Endothelial cell of umbilical vein (primary cell): ENCODE results near the gene VDR. TPM values are rescaled to one million over a fixed set of nuclear protein-coding genes. Genes with fewer than 3 reads are reported as not detected.

Source experiments
- BruUV-seq: library from RNA; stranded (reverse); fragments of 400-500 nt; replicated peaks from 2 replicates; lab custom pipeline; 2021; lab: Mats Ljungman, UMichigan
- CTCF ChIA-PET: fragments of 300-600, 350-600 bp; sonication (Branson Sonifier 250); formaldehyde crosslinking; loops from one replicate; lab custom pipeline; 2021; ENCODE audit warnings: antibody characterized with exemption, inconsistent platforms; lab: Charles Lee
- POLR2A ChIA-PET: fragments of 300-600, 350-600 bp; sonication (Branson Sonifier 250); formaldehyde crosslinking; loops from one replicate; lab custom pipeline; 2021; ENCODE audit warnings: antibody characterized with exemption, inconsistent platforms; lab: Charles Lee
- DNase-seq: peaks from one replicate; pipeline ENCODE4 v3.0.0-alpha.2; 2011; ENCODE audit warnings: low read depth, low spot score
- FAIRE-seq: peaks from 2 replicates; lab custom pipeline; 2011; peaks lifted over from hg19 to GRCh38; lab: Jason Lieb, UNC
- H2AFZ ChIP-seq: 2 replicates; pipeline ENCODE4 v1.6.0; 2012; ENCODE audit warnings: low read depth, low read length, control low read depth, inconsistent platforms
- H3K27ac ChIP-seq: 2 replicates; pipeline ENCODE4 v1.5.1; 2011; ENCODE audit warnings: low read depth, mild to moderate bottlenecking, control low read depth, low read length, moderate library complexity; ENCODE audit not compliant: insufficient read depth
- H3K27me3 ChIP-seq, 2 experiments: 2 replicates each; pipeline versions ENCODE4 v1.6.0 to v1.6.1; 2011; ENCODE audit warnings: low read length in 2 of 2, mixed read lengths in 1 of 2; ENCODE audit not compliant: control insufficient read depth in 2 of 2, insufficient read depth in 2 of 2
- H3K36me3 ChIP-seq, 2 experiments: 2 replicates in 1 of 2; 3 replicates in 1 of 2; pipeline ENCODE4 v1.5.1; 2011; ENCODE audit warnings: low read length in 2 of 2, mild to moderate bottlenecking in 1 of 2, moderate library complexity in 1 of 2; ENCODE audit not compliant: control insufficient read depth in 2 of 2, insufficient read depth in 2 of 2; ENCODE audit errors: extremely low read depth in 1 of 2
- H3K4me1 ChIP-seq: 3 replicates; pipeline ENCODE4 v1.5.1; 2011; ENCODE audit warnings: mild to moderate bottlenecking, low read length; ENCODE audit not compliant: control insufficient read depth, insufficient read depth; ENCODE audit errors: extremely low read depth
- H3K4me2 ChIP-seq: 2 replicates; pipeline ENCODE4 v1.6.1; 2011; ENCODE audit warnings: low read length, control low read depth, mixed read lengths; ENCODE audit not compliant: insufficient read depth
- H3K4me3 ChIP-seq, 3 experiments: fragments of 200-600 bp in 1 of 3; sonication (generic), shearing (Covaris generic) in 1 of 3; replicated peaks in 1 of 3; 2 replicates each; pipeline ENCODE4 v1.5.1; 2011 to 2016; ENCODE audit warnings: control low read depth in 3 of 3, low read length in 3 of 3, mild to moderate bottlenecking in 2 of 3, inconsistent platforms in 1 of 3, low read depth in 1 of 3, moderate library complexity in 1 of 3; ENCODE audit not compliant: insufficient read depth in 1 of 3
- H3K79me2 ChIP-seq: 2 replicates; pipeline ENCODE4 v1.6.0; 2012; ENCODE audit warnings: low read length, inconsistent platforms; ENCODE audit not compliant: control insufficient read depth, insufficient read depth
- H3K9ac ChIP-seq: replicated peaks from 2 replicates; pipeline ENCODE3; 2011; ENCODE audit warnings: low read length, control low read depth; ENCODE audit not compliant: insufficient read depth; ENCODE audit errors: extremely low read depth
- H3K9me1 ChIP-seq: replicated peaks from 3 replicates; pipeline ENCODE4 v1.6.0; 2011; ENCODE audit warnings: mild to moderate bottlenecking, low read length; ENCODE audit not compliant: control insufficient read depth, insufficient read depth; ENCODE audit errors: extremely low read depth
- H3K9me3 ChIP-seq: replicated peaks from 2 replicates; pipeline ENCODE4 v1.5.1; 2012; ENCODE audit warnings: low read length, inconsistent platforms; ENCODE audit not compliant: control insufficient read depth, insufficient read depth
- H4K20me1 ChIP-seq: replicated peaks from 2 replicates; pipeline ENCODE3; 2011; ENCODE audit warnings: mild to moderate bottlenecking, low read length; ENCODE audit not compliant: control insufficient read depth, insufficient read depth; ENCODE audit errors: extremely low read depth
- EZH2 ChIP-seq: IDR thresholded peaks from 2 replicates; pipeline ENCODE4 v1.6.1; 2012; ENCODE audit warnings: borderline replicate concordance, low read depth, mild to moderate bottlenecking, moderate library complexity, low read length, inconsistent platforms; ENCODE audit not compliant: severe bottlenecking
- FOS ChIP-seq: IDR thresholded peaks from 2 replicates; pipeline ENCODE4 v1.6.1; 2011; ENCODE audit warnings: mild to moderate bottlenecking, low read length, moderate library complexity, borderline replicate concordance; ENCODE audit not compliant: insufficient read depth
- GATA2 ChIP-seq: IDR thresholded peaks from 2 replicates; pipeline ENCODE4 v1.7.0; 2011; ENCODE audit warnings: low read depth, mild to moderate bottlenecking, moderate library complexity, mixed read lengths, low read length; ENCODE audit not compliant: insufficient read length, insufficient read depth
- JUN ChIP-seq: IDR thresholded peaks from 2 replicates; pipeline ENCODE4 v1.6.1; 2011; ENCODE audit warnings: borderline replicate concordance, low read depth; ENCODE audit not compliant: insufficient read length, insufficient read depth
- MYC ChIP-seq: IDR thresholded peaks from one replicate; pipeline ENCODE4 v1.6.1; 2011; ENCODE audit warnings: mild to moderate bottlenecking, low read depth, low read length
- POLR2A ChIP-seq: IDR thresholded peaks from 2 replicates; pipeline ENCODE4 v1.6.1; 2012; ENCODE audit warnings: low read depth, mild to moderate bottlenecking, control low read depth, low read length
- POLR2AphosphoS5 ChIP-seq: IDR thresholded peaks from 2 replicates; pipeline ENCODE4 v1.6.1; 2012; ENCODE audit warnings: low read depth, mild to moderate bottlenecking, control low read depth, low read length, moderate library complexity; ENCODE audit not compliant: insufficient read depth
- dilution Hi-C: fragments of 300-500 bp; cut with MboI; formaldehyde crosslinking; loops from one replicate; pipeline ENCODE4 v1.15.0; 2019; ENCODE audit warnings: low sequenced_read_pairs; ENCODE audit not compliant: extremely low pct_ligation_motif_present
- intact Hi-C: fragments of 100-400 bp; cut with micrococcal nuclease; formaldehyde crosslinking; loops from one replicate; pipeline ENCODE4 v1.10.0; 2022
- polyA plus RNA-seq, 4 experiments: library from polyadenylated mRNA; depleted of rRNA in 3 of 4; stranded (reverse) in 3 of 4; unstranded in 1 of 4; fragments of >200 nt; gene quantifications; 2 replicates each; pipeline versions ENCODE4 v1.2.1 to v1.2.3, GENCODE V29; 2011 to 2012; ENCODE audit warnings: missing spikeins in 1 of 4
- total RNA-seq: library from RNA; stranded (reverse); gene quantifications from 2 replicates; pipeline ENCODE4 v1.2.3, GENCODE V29; 2021
- TF ChIP-seq, protein P1 (sequence below): IDR thresholded peaks from 2 replicates; pipeline ENCODE4 v1.6.1; 2011; ENCODE audit not compliant: insufficient read depth, insufficient read length
- TF ChIP-seq, protein P2 (sequence below), 2 donors: IDR thresholded peaks; 1 replicate in 1 of 2; 2 replicates in 1 of 2; pipeline ENCODE4 v1.5.1; 2011; ENCODE audit warnings: low read length in 2 of 2, mild to moderate bottlenecking in 2 of 2, moderate library complexity in 2 of 2, control low read depth in 1 of 2, inconsistent platforms in 1 of 2, low read depth in 1 of 2; ENCODE audit not compliant: insufficient read depth in 1 of 2; ENCODE audit errors: extremely low read depth in 1 of 2

Gene VDR
- total and polyA plus RNA-seq, 2 donors (not counting 3 experiments of a cell fraction or from before 2014, with no cell fraction given), result 0.73 to 0.91 TPM

DNA sequence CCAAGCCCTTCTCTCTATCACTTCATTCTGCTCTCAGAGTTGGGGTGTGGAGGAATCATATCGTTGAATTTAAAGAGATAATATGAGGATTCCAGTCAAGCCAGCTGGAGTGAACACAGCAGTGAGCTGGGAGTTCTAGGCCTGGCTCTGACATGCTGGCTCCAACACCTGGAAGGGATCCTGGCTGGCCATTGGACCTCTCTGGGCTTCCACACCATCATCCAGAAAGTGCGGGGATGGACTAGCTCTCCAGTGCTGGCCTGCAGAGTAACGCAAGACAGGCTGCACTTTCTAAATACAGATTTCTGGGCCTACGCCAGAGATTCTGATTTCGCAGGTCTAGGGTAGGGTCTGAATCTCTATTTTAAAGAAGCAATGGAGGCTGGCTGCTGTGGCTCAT is 50.3 kb downstream of the VDR start:
- no peaks in the 10 kb centered on the region for H3K4me1 ChIP-seq
- intact Hi-C loops (no loop called here), dilution Hi-C loops (no loop called here)
- ChIA-PET CTCF (interaction anchor here (1.9 kb wide), 1 partner anchor 16 kb away, joined by 15 read pairs; no protein-coding TSS in a partner anchor), POLR2A (no interaction called here)
- no peaks in the 10 kb centered on the region for H3K27me3 ChIP-seq
- no peak overlapping the region for H3K27ac ChIP-seq
- FAIRE-seq, result no peak
- no peak overlapping the region for H2AFZ ChIP-seq
- no peaks in the 10 kb centered on the region for H3K9me1 ChIP-seq
- no peak overlapping the region for H3K4me3 ChIP-seq
- no peaks in the 10 kb centered on the region for H3K9me3 ChIP-seq
- H3K79me2 ChIP-seq, result no peaks in the 10 kb centered on the region
- no peak for DNase-seq
- no peak for TF ChIP-seq JUN
- no peak for TF ChIP-seq FOS
- TF ChIP-seq, protein P1, sequence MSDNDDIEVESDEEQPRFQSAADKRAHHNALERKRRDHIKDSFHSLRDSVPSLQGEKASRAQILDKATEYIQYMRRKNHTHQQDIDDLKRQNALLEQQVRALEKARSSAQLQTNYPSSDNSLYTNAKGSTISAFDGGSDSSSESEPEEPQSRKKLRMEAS, result no peak
- TF ChIP-seq POLR2AphosphoS5, result no peak
- TF ChIP-seq POLR2A, result no peak
- TF ChIP-seq MYC, result no peak
- no peak for TF ChIP-seq EZH2
- TF ChIP-seq GATA2, result no peak
- TF ChIP-seq, protein P2, sequence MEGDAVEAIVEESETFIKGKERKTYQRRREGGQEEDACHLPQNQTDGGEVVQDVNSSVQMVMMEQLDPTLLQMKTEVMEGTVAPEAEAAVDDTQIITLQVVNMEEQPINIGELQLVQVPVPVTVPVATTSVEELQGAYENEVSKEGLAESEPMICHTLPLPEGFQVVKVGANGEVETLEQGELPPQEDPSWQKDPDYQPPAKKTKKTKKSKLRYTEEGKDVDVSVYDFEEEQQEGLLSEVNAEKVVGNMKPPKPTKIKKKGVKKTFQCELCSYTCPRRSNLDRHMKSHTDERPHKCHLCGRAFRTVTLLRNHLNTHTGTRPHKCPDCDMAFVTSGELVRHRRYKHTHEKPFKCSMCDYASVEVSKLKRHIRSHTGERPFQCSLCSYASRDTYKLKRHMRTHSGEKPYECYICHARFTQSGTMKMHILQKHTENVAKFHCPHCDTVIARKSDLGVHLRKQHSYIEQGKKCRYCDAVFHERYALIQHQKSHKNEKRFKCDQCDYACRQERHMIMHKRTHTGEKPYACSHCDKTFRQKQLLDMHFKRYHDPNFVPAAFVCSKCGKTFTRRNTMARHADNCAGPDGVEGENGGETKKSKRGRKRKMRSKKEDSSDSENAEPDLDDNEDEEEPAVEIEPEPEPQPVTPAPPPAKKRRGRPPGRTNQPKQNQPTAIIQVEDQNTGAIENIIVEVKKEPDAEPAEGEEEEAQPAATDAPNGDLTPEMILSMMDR (IDR thresholded peaks at IDR 0.05; ENCODE audit: extremely low read depth in 1 of 2, insufficient read depth in 1 of 2, low read depth in 1 of 2, low read length in 2 of 2), result no peak
- no TSS peak for BruUV-seq
- no peak overlapping the region for H3K4me2 ChIP-seq
- H3K9ac ChIP-seq, result no peak overlapping the region
- no peaks in the 10 kb centered on the region for H4K20me1 ChIP-seq
- no peaks in the 10 kb centered on the region for H3K36me3 ChIP-seq
